Smooth muscle cell (in vitro differentiated cells): ENCODE measurements around the gene RNF128. TPM values are rescaled to one million over a fixed set of nuclear protein-coding genes. Genes with fewer than 3 reads are reported as not detected.
A peak's percentile ranks its signal among the peaks of the same experiment; 100 is the strongest.

Experiments used
- DNase-seq: peaks from one replicate; lab custom pipeline; 2025; ENCODE audit not compliant: unreplicated experiment; lab: John Stamatoyannopoulos, UW
- H2AFZ ChIP-seq: fragments of 200-600 bp; sonication (generic); 2 replicates; pipeline ENCODE4 v1.6.0; 2016; ENCODE audit warnings: antibody characterized with exemption, low read depth, mild to moderate bottlenecking
- H3F3A ChIP-seq: fragments of 200-600 bp; sonication (generic); 2 replicates; pipeline ENCODE4 v1.6.0; 2017; ENCODE audit warnings: antibody characterized with exemption, low read depth
- H3K27ac ChIP-seq: fragments of 200-600 bp; sonication (generic); 2 replicates; pipeline ENCODE4 v1.5.1; 2016; ENCODE audit warnings: low read depth, mild to moderate bottlenecking
- H3K27me3 ChIP-seq: fragments of 200-600 bp; sonication (generic); 2 replicates; pipeline ENCODE4 v1.6.1; 2016; ENCODE audit warnings: low read depth, mild to moderate bottlenecking
- H3K36me3 ChIP-seq: fragments of 200-600 bp; sonication (generic); 2 replicates; pipeline ENCODE4 v1.5.1; 2016; ENCODE audit warnings: low read depth
- H3K4me1 ChIP-seq: fragments of 200-600 bp; sonication (generic); 2 replicates; pipeline ENCODE4 v1.5.1; 2016; ENCODE audit warnings: low read depth
- H3K4me2 ChIP-seq: fragments of 200-600 bp; sonication (generic); 2 replicates; pipeline ENCODE4 v1.6.0; 2016; ENCODE audit warnings: mild to moderate bottlenecking
- H3K4me3 ChIP-seq: fragments of 200-600 bp; sonication (generic); 2 replicates; pipeline ENCODE4 v1.5.1; 2016; ENCODE audit warnings: mild to moderate bottlenecking
- H3K79me2 ChIP-seq: fragments of 200-600 bp; sonication (generic); 2 replicates; pipeline ENCODE4 v1.6.0; 2016; ENCODE audit warnings: low read depth, mild to moderate bottlenecking
- H3K9ac ChIP-seq: fragments of 200-600 bp; sonication (generic); 2 replicates; pipeline ENCODE4 v1.6.0; 2016; ENCODE audit warnings: low read depth
- H3K9me3 ChIP-seq: fragments of 200-600 bp; sonication (generic); replicated peaks from 2 replicates; pipeline ENCODE4 v1.5.1; 2016; ENCODE audit warnings: low read depth
- H4K20me1 ChIP-seq: fragments of 200-600 bp; sonication (generic); 2 replicates; pipeline ENCODE4 v1.6.0; 2016; ENCODE audit warnings: low read depth
- CTCF ChIP-seq: fragments of 200-600 bp; sonication (generic); IDR thresholded peaks from 2 replicates; pipeline ENCODE4 v1.5.1; 2017; ENCODE audit warnings: borderline replicate concordance, mild to moderate bottlenecking, antibody characterized with exemption; ENCODE audit not compliant: insufficient read depth, poor library complexity, severe bottlenecking
- WGBS: methylation state at CpG from one replicate; pipeline ENCODE4 v1.1.7; 2016; ENCODE audit warnings: low lambda C conversion rate; 5-methylcytosine and 5-hydroxymethylcytosine counted together
- polyA plus RNA-seq: library from polyadenylated mRNA; unstranded; fragments of >200 nt; fragmentation: Nextera tagmentation; extraction: Ambion mirVana; gene quantifications from 2 replicates; pipeline ENCODE4 v1.2.1, GENCODE V29; 2016
- total RNA-seq: library from RNA; depleted of rRNA; stranded (reverse); fragments of >200 nt; gene quantifications from 2 replicates; pipeline ENCODE4 v1.2.3, GENCODE V29; 2014

Gene RNF128
- total and polyA plus RNA-seq, 2 experiments from 2014 or later = 13.6 to 22.2 TPM

GRCh38 chrX:106711375-106711774 is 15.1 kb upstream of the RNF128 start:
- Histone ChIP-seq H3K27ac (no peak overlapping the region), H3K4me3 (no peak overlapping the region), H3K9me3 (no peaks in the 10 kb centered on the region), H3K9ac (no peak overlapping the region), H3K36me3 (no peaks in the 10 kb centered on the region), H3K4me2 (no peak overlapping the region), H2AFZ (no peak overlapping the region), H3K27me3 (no peaks in the 10 kb centered on the region), H3K79me2 (no peaks in the 10 kb centered on the region), H3K4me1 (no peaks in the 10 kb centered on the region), H3F3A (peaks cover 3% of the 10 kb centered on the region), H4K20me1 (no peaks in the 10 kb centered on the region)
- TF ChIP-seq CTCF = no peak
- 90% methylated on average over 4 of the region's 4 CpGs for WGBS
- no peak for DNase-seq

- Histone ChIP-seq H3F3A (no peaks in the 10 kb centered on the region), H3K9ac (no peak overlapping the region), H3K4me3 (no peak overlapping the region), H4K20me1 (no peaks in the 10 kb centered on the region), H3K36me3 (no peaks in the 10 kb centered on the region), H3K9me3 (no peaks in the 10 kb centered on the region), H3K4me2 (no peak overlapping the region), H3K79me2 (no peaks in the 10 kb centered on the region), H3K27ac (peak overlapping the region; percentile 56), H2AFZ (no peak overlapping the region), H3K27me3 (no peaks in the 10 kb centered on the region), H3K4me1 (no peaks in the 10 kb centered on the region)
- 50% methylated on average over 1 of the region's 1 CpG for WGBS
- no peak for TF ChIP-seq CTCF
- no peak for DNase-seq
Measured at GRCh38 chrX:106716004-106716403, 10.5 kb upstream of the RNF128 start.

GRCh38 chrX:106716463-106716862 is 10.0 kb upstream of the RNF128 start:
- H3K9me3 ChIP-seq = no peaks in the 10 kb centered on the region
- no peaks in the 10 kb centered on the region for H3K79me2 ChIP-seq
- peak overlapping the region; percentile 56 for H3K27ac ChIP-seq
- no peaks in the 10 kb centered on the region for H3F3A ChIP-seq
- WGBS = 26% methylated on average over 1 of the region's 1 CpG
- no peak for TF ChIP-seq CTCF
- DNase-seq = no peak
- H2AFZ ChIP-seq = no peak overlapping the region
- H3K27me3 ChIP-seq = no peaks in the 10 kb centered on the region
- no peaks in the 10 kb centered on the region for H3K36me3 ChIP-seq
- no peaks in the 10 kb centered on the region for H3K4me1 ChIP-seq
- H4K20me1 ChIP-seq = no peaks in the 10 kb centered on the region
- no peak overlapping the region for H3K4me3 ChIP-seq
- no peak overlapping the region for H3K9ac ChIP-seq
- H3K4me2 ChIP-seq = no peak overlapping the region

- H2AFZ ChIP-seq = no peak overlapping the region
- no peak for DNase-seq
- no peak for TF ChIP-seq CTCF
- H3K9ac ChIP-seq = no peak overlapping the region
- no peak overlapping the region for H3K4me2 ChIP-seq
- H3K36me3 ChIP-seq = no peaks in the 10 kb centered on the region
- H3F3A ChIP-seq = no peaks in the 10 kb centered on the region
- no peaks in the 10 kb centered on the region for H4K20me1 ChIP-seq
- H3K9me3 ChIP-seq = no peaks in the 10 kb centered on the region
- no peaks in the 10 kb centered on the region for H3K79me2 ChIP-seq
- H3K27me3 ChIP-seq = no peaks in the 10 kb centered on the region
- H3K4me1 ChIP-seq = no peaks in the 10 kb centered on the region
- WGBS = 75% methylated on average over 4 of the region's 4 CpGs
- no peak overlapping the region for H3K27ac ChIP-seq
- H3K4me3 ChIP-seq = no peak overlapping the region
Measured at GRCh38 chrX:106718709-106719108, 7.8 kb upstream of the RNF128 start.
